ENCODE data around the gene TNFAIP8L2.

GRCh38 chr1:151143057-151143435 lies 13.4 kb upstream of the TNFAIP8L2 start:
- TF ChIP-seq CTCF (IDR thresholded peaks at IDR 0.05; ENCODE audit: borderline replicate concordance, extremely low read depth, low read length, poor library complexity, severe bottlenecking), result no peak
- no peak for TF ChIP-seq EZH2 (IDR thresholded peaks at IDR 0.05; ENCODE audit: borderline replicate concordance, low read depth, low read length, severe bottlenecking)

All from DND-41 (cell line).